HepG2 (cell line): ENCODE measurements around the gene TMEM80. TPM values are rescaled to one million over a fixed set of nuclear protein-coding genes. Genes with fewer than 3 reads are reported as not detected.

ENCODE experiments used
- ATAC-seq: fragments of 200-7000 bp; cut with Tn5 transposase; 3 replicates; pipeline ENCODE4 v1.9.1; 2020; ENCODE audit warnings: mild to moderate bottlenecking, moderate library complexity
- BruUV-seq: library from RNA; stranded (reverse); fragments of 400-500 nt; replicated peaks from 2 replicates; lab custom pipeline; 2021; lab: Mats Ljungman, UMichigan
- CTCF ChIA-PET: fragments of 300-600 bp; formaldehyde crosslinking; extraction: SDS; loops from one replicate; lab custom pipeline; 2021; ENCODE audit warnings: low total read pairs, inconsistent platforms, low intra/inter-chr PET ratio; lab: Yijun Ruan, JAX
- POLR2A ChIA-PET: fragments of 350-600 bp; sonication (Branson Sonifier 250); formaldehyde crosslinking; loops from one replicate; lab custom pipeline; 2020; ENCODE audit warnings: antibody characterized with exemption, inconsistent platforms; lab: Yijun Ruan, JAX
- DNase-seq: peaks from one replicate; pipeline ENCODE4 v3.0.0-alpha.2; 2015; ENCODE audit warnings: low spot score
- FAIRE-seq: peaks from 3 replicates; lab custom pipeline; 2011; peaks lifted over from hg19 to GRCh38; lab: Jason Lieb, UNC
- H2AFZ ChIP-seq: one replicate; pipeline ENCODE4 v1.6.1; 2011; ENCODE audit warnings: low read length, inconsistent platforms
- H3K27ac ChIP-seq: fragments of 300-600 bp; 3 replicates; pipeline ENCODE4 v1.8.0; 2011; ENCODE audit warnings: mixed run types, mild to moderate bottlenecking, mixed read lengths, low read length, inconsistent platforms; ENCODE audit not compliant: insufficient read depth; ENCODE audit errors: extremely low read length
- H3K27me3 ChIP-seq, 2 experiments: fragments of 200-600 bp in 1 of 2; 2 replicates in 1 of 2; 3 replicates in 1 of 2; pipeline versions ENCODE4 v1.6.0 to v1.8.0; 2011; ENCODE audit warnings: low read length in 2 of 2, mild to moderate bottlenecking in 2 of 2, moderate library complexity in 2 of 2, inconsistent platforms in 1 of 2; ENCODE audit not compliant: insufficient read depth in 2 of 2, control insufficient read depth in 1 of 2
- H3K36me3 ChIP-seq, 2 experiments: fragments of 200-600 bp in 1 of 2; replicated peaks in 1 of 2; 2 replicates in 1 of 2; 3 replicates in 1 of 2; pipeline versions ENCODE4 v1.5.1 to v1.8.0; 2011; ENCODE audit warnings: low read length in 2 of 2, inconsistent platforms in 1 of 2; ENCODE audit not compliant: insufficient read depth in 2 of 2, control insufficient read depth in 1 of 2
- H3K4me1 ChIP-seq: 2 replicates; pipeline ENCODE4 v1.5.1; 2012; ENCODE audit warnings: low read length, inconsistent platforms; ENCODE audit not compliant: insufficient read depth
- H3K4me2 ChIP-seq: 2 replicates; pipeline ENCODE4 v1.6.0; 2011; ENCODE audit warnings: low read depth, low read length, inconsistent platforms
- H3K4me3 ChIP-seq, 3 experiments: fragments of 200-600 bp in 1 of 3; sonication (generic), shearing (Covaris generic) in 1 of 3; replicated peaks in 1 of 3; 2 replicates each; pipeline ENCODE4 v1.5.1; 2011 to 2016; ENCODE audit warnings: low read length in 3 of 3, inconsistent platforms in 2 of 3, low read depth in 2 of 3, mild to moderate bottlenecking in 2 of 3, control low read depth in 1 of 3, mixed read lengths in 1 of 3; ENCODE audit not compliant: insufficient read depth in 1 of 3
- H3K79me2 ChIP-seq: one replicate; pipeline ENCODE4 v1.6.1; 2011; ENCODE audit warnings: low read length, inconsistent platforms; ENCODE audit not compliant: insufficient read depth
- H3K9ac ChIP-seq: 2 replicates; pipeline ENCODE4 v1.6.0; 2011; ENCODE audit warnings: mild to moderate bottlenecking, low read depth, low read length, inconsistent platforms; ENCODE audit not compliant: insufficient read depth
- H3K9me3 ChIP-seq: 2 replicates; pipeline ENCODE4 v1.5.1; 2012; ENCODE audit warnings: mild to moderate bottlenecking, low read length
- H4K20me1 ChIP-seq: 2 replicates; pipeline ENCODE4 v1.6.0; 2011; ENCODE audit warnings: inconsistent platforms, mild to moderate bottlenecking, low read length, moderate library complexity; ENCODE audit not compliant: insufficient read depth
- ADNP ChIP-seq: sonication (generic); formaldehyde crosslinking; IDR thresholded peaks from 2 replicates; pipeline ENCODE4 v1.4.0; 2020; ENCODE audit warnings: missing genetic modification reagents
- CERS6 ChIP-seq: sonication (generic); formaldehyde crosslinking; IDR thresholded peaks from 2 replicates; pipeline ENCODE4 v1.5.0; 2020; ENCODE audit warnings: missing genetic modification reagents
- EEA1 ChIP-seq: sonication (generic); formaldehyde crosslinking; IDR thresholded peaks from 2 replicates; pipeline ENCODE4 v1.5.1; 2020; ENCODE audit warnings: mild to moderate bottlenecking, missing genetic modification reagents, borderline replicate concordance
- FOXP4 ChIP-seq: sonication (generic); formaldehyde crosslinking; IDR thresholded peaks from 2 replicates; pipeline ENCODE4 v1.4.0; 2020; ENCODE audit warnings: missing genetic modification reagents
- HES4 ChIP-seq: sonication (generic); formaldehyde crosslinking; IDR thresholded peaks from 2 replicates; pipeline ENCODE4 v1.9.0; 2021; ENCODE audit warnings: mild to moderate bottlenecking, missing genetic modification reagents, borderline replicate concordance
- MYC ChIP-seq: sonication (generic); formaldehyde crosslinking; IDR thresholded peaks from 2 replicates; pipeline ENCODE4 v1.9.0; 2021; ENCODE audit warnings: missing genetic modification reagents, borderline replicate concordance
- ZBTB3 ChIP-seq: sonication (generic); formaldehyde crosslinking; IDR thresholded peaks from 2 replicates; pipeline ENCODE4 v1.4.0; 2020; ENCODE audit warnings: low read depth, mild to moderate bottlenecking, moderate library complexity, missing genetic modification reagents, borderline replicate concordance
- ZBTB7A ChIP-seq: sonication (generic); formaldehyde crosslinking; IDR thresholded peaks from 2 replicates; pipeline ENCODE4 v1.8.0; 2022; ENCODE audit warnings: mild to moderate bottlenecking, missing genetic modification reagents
- ZC3H13 ChIP-seq: sonication (generic); formaldehyde crosslinking; IDR thresholded peaks from 2 replicates; pipeline ENCODE4 v1.8.1; 2023; ENCODE audit warnings: mild to moderate bottlenecking, missing genetic modification reagents, moderate library complexity
- ZNF326 ChIP-seq: sonication (generic); formaldehyde crosslinking; IDR thresholded peaks from 2 replicates; pipeline ENCODE4 v1.4.0; 2020; ENCODE audit warnings: missing genetic modification reagents, borderline replicate concordance
- ZSCAN25 ChIP-seq: sonication (generic); formaldehyde crosslinking; IDR thresholded peaks from 2 replicates; pipeline ENCODE4 v1.8.0; 2022; ENCODE audit warnings: mild to moderate bottlenecking, missing genetic modification reagents
- WGBS: methylation state at CpG from one replicate; pipeline ENCODE4 v1.1.6; 2017; ENCODE audit warnings: low lambda C conversion rate; 5-methylcytosine and 5-hydroxymethylcytosine counted together
- in situ Hi-C: cut with HindIII; loops from 2 replicates; pipeline ENCODE4 v1.10.0; 2017; ENCODE audit warnings: low pct_unique_long_range_greater_than_20kb; ENCODE audit not compliant: extremely low pct_ligation_motif_present
- intact Hi-C: fragments of 100-400 bp; cut with micrococcal nuclease; formaldehyde crosslinking; loops from one replicate; pipeline ENCODE4 v1.10.0; 2022; ENCODE audit not compliant: unreplicated experiment
- polyA plus RNA-seq, 8 experiments: library from polyadenylated mRNA; depleted of rRNA in 3 of 8; stranded (reverse) in 7 of 8; unstranded in 1 of 8; fragments of >200 nt; fragmentation: Illumina TruSeq in 4 of 8; extraction: Trizol in 4 of 8; gene quantifications; 2 replicates each; pipeline versions ENCODE4 v1.2.1 to v1.2.3, GENCODE V29; 2011 to 2016; ENCODE audit warnings: low read depth in 4 of 8, missing spikeins in 1 of 8, mixed read lengths in 1 of 8; ENCODE audit not compliant: insufficient read depth in 1 of 8
- total RNA-seq, 5 experiments: library from RNA; depleted of rRNA; stranded (reverse); fragments of >200 nt; fragmentation: Illumina TruSeq; extraction: Trizol; gene quantifications; 2 replicates each; pipeline ENCODE4 v1.2.3, GENCODE V29; 2016; ENCODE audit warnings: low read depth in 1 of 5
- TF ChIP-seq, protein P1 (sequence below): sonication (generic); formaldehyde crosslinking; IDR thresholded peaks from 2 replicates; pipeline ENCODE4 v1.8.1; 2023; ENCODE audit warnings: missing genetic modification reagents, mild to moderate bottlenecking, borderline replicate concordance
- TF ChIP-seq, protein P2 (sequence below): sonication (generic); formaldehyde crosslinking; IDR thresholded peaks from 2 replicates; pipeline ENCODE4 v1.9.0; 2021; ENCODE audit warnings: missing genetic modification reagents, borderline replicate concordance

Gene TMEM80
- total and polyA plus RNA-seq, 2 of the 13 experiments (the other 11 are each of a cell fraction or from before 2014, with no cell fraction given): 5.6 to 17.1 TPM

DNA sequence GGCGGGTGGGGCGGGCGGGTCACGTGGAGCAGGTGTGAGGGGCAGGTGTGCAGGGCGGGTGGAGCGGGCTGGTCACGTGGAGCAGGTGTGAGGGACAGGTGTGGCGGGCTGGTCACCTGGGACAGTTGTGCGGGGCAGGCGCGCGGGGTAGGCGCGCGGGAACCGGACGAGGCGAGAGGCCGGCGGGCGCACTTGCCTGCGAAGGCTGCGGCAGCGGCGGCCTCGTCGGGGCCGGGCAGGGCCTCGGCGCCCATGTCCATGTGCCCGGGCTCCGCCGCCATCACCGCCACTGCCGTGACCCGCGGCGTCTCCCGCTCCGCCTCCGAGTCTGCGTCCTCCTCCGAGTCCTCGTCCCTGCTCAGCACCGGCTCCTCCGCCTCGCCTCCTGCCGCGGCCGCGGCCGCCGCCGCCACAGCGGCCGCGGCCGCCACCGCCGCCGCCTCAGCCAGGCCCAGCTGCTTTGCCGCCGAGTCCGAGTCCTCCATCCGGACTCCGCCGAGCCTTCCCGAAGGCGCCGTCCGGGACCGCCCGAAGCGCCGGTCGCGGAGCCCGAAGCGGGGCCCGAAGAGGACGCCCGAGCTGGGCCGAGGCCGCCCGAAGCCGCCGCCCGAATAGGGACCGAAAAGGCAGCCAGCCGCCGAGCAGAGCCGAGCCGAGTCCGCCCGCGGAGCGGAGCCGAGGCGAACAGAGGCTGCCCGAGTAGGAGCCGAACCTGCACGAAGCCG is 891 bp upstream of the TMEM80 start, which contains the start of gene DEAF1:
TSS of gene DEAF1 (minus strand) at position 660 of the 725 bp plus-strand sequence. CDS start at position 485, 175 bp downstream.
- Histone ChIP-seq H3K4me2 (peak within 1 kb of the TSS; percentile 64), H3K27ac (peak within 1 kb of the TSS; percentile 99), H3K9ac (peak within 1 kb of the TSS; percentile 99), H4K20me1 (no peaks in the 10 kb centered on the region; the same call in 1 of the 2 replicates), H3K9me3 (no peaks in the 10 kb centered on the region), H3K4me3 (peak within 1 kb of the TSS; percentile 86 to 87 (median 87)), H3K36me3 (peaks cover 8 to 15% of the 10 kb centered on the region in 2 experiments; a peak in 4 of 5 replicates), H3K4me1 (peaks cover 59% of the 10 kb centered on the region), H2AFZ (peak within 1 kb of the TSS; percentile 38), H3K79me2 (peaks cover 48% of the 10 kb centered on the region), H3K27me3 (no peaks in the 10 kb centered on the region; a peak in 1 of 5 replicates)
- peak; percentile 87 for ATAC-seq
- 19% methylated on average over 8 of the region's 103 CpGs for WGBS
- BruUV-seq: no TSS peak
- no peak for FAIRE-seq
- ChIA-PET POLR2A (interaction anchor here (1.4 to 6.1 kb wide), 10 partner anchors 12 to 135 kb away, joined by 5 to 191 read pairs (median 10); partner anchors contain the start of genes EPS8L2 and PNPLA2), CTCF (interaction anchor here (4.8 kb wide), 1 partner anchor 33 kb away, joined by 20 read pairs; no protein-coding TSS in a partner anchor)
- in situ Hi-C loops: no loop called here
- peak; percentile 90 for DNase-seq
- intact Hi-C loops: no loop called here
- TF ChIP-seq MYC: peak; percentile 70
- TF ChIP-seq ADNP (CRISPR knock-in tag): no peak
- 0 out of 2 replicates have a peak, but pooled peaks have one; percentile 60 for TF ChIP-seq EEA1 (CRISPR knock-in tag)
- TF ChIP-seq, protein P1, sequence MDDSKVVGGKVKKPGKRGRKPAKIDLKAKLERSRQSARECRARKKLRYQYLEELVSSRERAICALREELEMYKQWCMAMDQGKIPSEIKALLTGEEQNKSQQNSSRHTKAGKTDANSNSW (CRISPR knock-in tag): peak; percentile 78; the same call in 1 of the 2 replicates
- no peak for TF ChIP-seq ZBTB3
- no peak for TF ChIP-seq FOXP4 (CRISPR knock-in tag)
- TF ChIP-seq ZBTB7A (CRISPR knock-in tag): no peak
- peak; percentile 83; the same call in 1 of the 2 replicates for TF ChIP-seq HES4 (CRISPR knock-in tag)
- no peak for TF ChIP-seq CERS6 (CRISPR knock-in tag)
- TF ChIP-seq, protein P2, sequence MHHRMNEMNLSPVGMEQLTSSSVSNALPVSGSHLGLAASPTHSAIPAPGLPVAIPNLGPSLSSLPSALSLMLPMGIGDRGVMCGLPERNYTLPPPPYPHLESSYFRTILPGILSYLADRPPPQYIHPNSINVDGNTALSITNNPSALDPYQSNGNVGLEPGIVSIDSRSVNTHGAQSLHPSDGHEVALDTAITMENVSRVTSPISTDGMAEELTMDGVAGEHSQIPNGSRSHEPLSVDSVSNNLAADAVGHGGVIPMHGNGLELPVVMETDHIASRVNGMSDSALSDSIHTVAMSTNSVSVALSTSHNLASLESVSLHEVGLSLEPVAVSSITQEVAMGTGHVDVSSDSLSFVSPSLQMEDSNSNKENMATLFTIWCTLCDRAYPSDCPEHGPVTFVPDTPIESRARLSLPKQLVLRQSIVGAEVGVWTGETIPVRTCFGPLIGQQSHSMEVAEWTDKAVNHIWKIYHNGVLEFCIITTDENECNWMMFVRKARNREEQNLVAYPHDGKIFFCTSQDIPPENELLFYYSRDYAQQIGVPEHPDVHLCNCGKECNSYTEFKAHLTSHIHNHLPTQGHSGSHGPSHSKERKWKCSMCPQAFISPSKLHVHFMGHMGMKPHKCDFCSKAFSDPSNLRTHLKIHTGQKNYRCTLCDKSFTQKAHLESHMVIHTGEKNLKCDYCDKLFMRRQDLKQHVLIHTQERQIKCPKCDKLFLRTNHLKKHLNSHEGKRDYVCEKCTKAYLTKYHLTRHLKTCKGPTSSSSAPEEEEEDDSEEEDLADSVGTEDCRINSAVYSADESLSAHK (CRISPR knock-in tag): no peak
- TF ChIP-seq ZC3H13 (CRISPR knock-in tag): no peak
- no peak for TF ChIP-seq ZNF326 (CRISPR knock-in tag)
- TF ChIP-seq ZSCAN25 (CRISPR knock-in tag): peak; percentile 23; the same call in 1 of the 2 replicates
